ENCODE results near the gene TSKS. TPM values are rescaled to one million over a fixed set of nuclear protein-coding genes. Genes with fewer than 3 reads are reported as not detected.

The TSKS gene
- total RNA-seq, 1 experiment from 2014 or later: 0.48 TPM

DNA sequence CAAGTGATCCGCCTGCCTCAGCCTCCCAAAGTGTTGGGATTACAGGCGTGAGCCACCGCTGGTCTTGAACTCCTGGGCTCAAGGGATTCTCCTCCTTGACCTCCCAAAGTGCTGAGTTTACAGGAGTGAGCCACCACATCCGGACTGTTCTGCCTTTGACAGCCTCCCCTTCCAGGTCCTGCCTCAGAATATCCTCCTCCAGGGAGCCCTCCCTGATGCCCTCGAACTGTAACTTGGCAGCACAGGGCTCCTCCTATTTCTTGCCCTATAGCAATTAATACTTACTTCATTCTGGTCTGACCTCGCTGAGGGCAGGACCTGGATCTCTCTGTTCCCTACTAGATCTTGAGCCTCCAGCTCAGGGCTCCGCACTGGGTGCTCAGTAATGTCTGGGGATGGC lies 66.2 kb downstream of the TSKS start:
- ChIA-PET CTCF (interaction anchor here (1.0 to 1.4 kb wide), 2 partner anchors 13 to 16 kb away, joined by 4 read pairs; no protein-coding TSS in a partner anchor), POLR2A (no interaction called here)
- H3K4me3 Mint-ChIP-seq: no peak overlapping the region
- ATAC-seq: no peak
- no peak for DNase-seq (ENCODE audit: low spot score)
- TF ChIP-seq CREM (CRISPR knock-in tag; IDR thresholded peaks at IDR 0.05) (no peak), SP1 (CRISPR knock-in tag; conservative IDR thresholded peaks at IDR 0.05) (no peak), ZNF423 (CRISPR knock-in tag; IDR thresholded peaks at IDR 0.05) (no peak), EMX1 (CRISPR knock-in tag; IDR thresholded peaks at IDR 0.05) (no peak), ATF1 (CRISPR knock-in tag; IDR thresholded peaks at IDR 0.05) (no peak), ZNF138 (CRISPR knock-in tag; conservative IDR thresholded peaks at IDR 0.05) (no peak)
- TF ChIP-seq, protein P1, sequence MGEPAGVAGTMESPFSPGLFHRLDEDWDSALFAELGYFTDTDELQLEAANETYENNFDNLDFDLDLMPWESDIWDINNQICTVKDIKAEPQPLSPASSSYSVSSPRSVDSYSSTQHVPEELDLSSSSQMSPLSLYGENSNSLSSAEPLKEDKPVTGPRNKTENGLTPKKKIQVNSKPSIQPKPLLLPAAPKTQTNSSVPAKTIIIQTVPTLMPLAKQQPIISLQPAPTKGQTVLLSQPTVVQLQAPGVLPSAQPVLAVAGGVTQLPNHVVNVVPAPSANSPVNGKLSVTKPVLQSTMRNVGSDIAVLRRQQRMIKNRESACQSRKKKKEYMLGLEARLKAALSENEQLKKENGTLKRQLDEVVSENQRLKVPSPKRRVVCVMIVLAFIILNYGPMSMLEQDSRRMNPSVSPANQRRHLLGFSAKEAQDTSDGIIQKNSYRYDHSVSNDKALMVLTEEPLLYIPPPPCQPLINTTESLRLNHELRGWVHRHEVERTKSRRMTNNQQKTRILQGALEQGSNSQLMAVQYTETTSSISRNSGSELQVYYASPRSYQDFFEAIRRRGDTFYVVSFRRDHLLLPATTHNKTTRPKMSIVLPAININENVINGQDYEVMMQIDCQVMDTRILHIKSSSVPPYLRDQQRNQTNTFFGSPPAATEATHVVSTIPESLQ (CRISPR knock-in tag; IDR thresholded peaks at IDR 0.05): no peak
- TF ChIP-seq, protein P2, sequence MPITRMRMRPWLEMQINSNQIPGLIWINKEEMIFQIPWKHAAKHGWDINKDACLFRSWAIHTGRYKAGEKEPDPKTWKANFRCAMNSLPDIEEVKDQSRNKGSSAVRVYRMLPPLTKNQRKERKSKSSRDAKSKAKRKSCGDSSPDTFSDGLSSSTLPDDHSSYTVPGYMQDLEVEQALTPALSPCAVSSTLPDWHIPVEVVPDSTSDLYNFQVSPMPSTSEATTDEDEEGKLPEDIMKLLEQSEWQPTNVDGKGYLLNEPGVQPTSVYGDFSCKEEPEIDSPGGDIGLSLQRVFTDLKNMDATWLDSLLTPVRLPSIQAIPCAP (CRISPR knock-in tag; IDR thresholded peaks at IDR 0.05): no peak
- no peaks in the 10 kb centered on the region for H3K27me3 Mint-ChIP-seq (ENCODE audit: low read depth)
- H3K4me1 Mint-ChIP-seq: peaks cover 7% of the 10 kb centered on the region; the same call in 1 of the 2 replicates
- peaks cover 28% of the 10 kb centered on the region for H3K36me3 Mint-ChIP-seq
- H3K9me3 Mint-ChIP-seq: peaks cover 3% of the 10 kb centered on the region
- H3K27ac Mint-ChIP-seq: no peak overlapping the region

DNA sequence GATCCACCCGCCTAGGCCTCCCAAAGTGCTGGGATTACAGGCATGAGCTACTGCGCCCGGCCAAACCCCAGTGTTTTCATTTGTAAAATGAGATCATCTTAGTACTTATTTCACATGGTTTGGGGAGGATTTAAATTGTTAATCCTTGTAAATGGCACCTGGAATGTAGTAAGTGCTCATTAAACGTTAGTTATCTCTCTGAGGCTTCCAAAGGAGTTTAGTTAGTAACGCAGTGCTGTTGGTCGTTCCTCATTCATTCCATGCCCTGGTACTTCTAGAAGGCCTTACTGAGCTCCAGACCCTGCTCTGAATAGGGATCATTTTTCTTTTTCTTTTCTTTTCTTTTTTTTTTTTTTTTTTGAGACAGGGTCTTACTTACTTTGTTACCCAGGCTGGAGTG lies 67.0 kb downstream of the TSKS start:
- ChIA-PET POLR2A (no interaction called here), CTCF (interaction anchor here (0.6 to 1.4 kb wide), 4 partner anchors 12 to 134 kb away, joined by 3 to 4 read pairs (median 4); no protein-coding TSS in a partner anchor)
- no peak overlapping the region for H3K27ac Mint-ChIP-seq
- peaks cover 28% of the 10 kb centered on the region for H3K36me3 Mint-ChIP-seq
- H3K4me1 Mint-ChIP-seq: peaks cover 11% of the 10 kb centered on the region; the same call in 1 of the 2 replicates
- H3K27me3 Mint-ChIP-seq (ENCODE audit: low read depth): no peaks in the 10 kb centered on the region
- TF ChIP-seq, protein P3, sequence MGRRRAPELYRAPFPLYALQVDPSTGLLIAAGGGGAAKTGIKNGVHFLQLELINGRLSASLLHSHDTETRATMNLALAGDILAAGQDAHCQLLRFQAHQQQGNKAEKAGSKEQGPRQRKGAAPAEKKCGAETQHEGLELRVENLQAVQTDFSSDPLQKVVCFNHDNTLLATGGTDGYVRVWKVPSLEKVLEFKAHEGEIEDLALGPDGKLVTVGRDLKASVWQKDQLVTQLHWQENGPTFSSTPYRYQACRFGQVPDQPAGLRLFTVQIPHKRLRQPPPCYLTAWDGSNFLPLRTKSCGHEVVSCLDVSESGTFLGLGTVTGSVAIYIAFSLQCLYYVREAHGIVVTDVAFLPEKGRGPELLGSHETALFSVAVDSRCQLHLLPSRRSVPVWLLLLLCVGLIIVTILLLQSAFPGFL (CRISPR knock-in tag; IDR thresholded peaks at IDR 0.05; ENCODE audit: borderline replicate concordance): no peak
- TF ChIP-seq EMX1 (CRISPR knock-in tag; IDR thresholded peaks at IDR 0.05): no peak
- TF ChIP-seq ATF1 (CRISPR knock-in tag; IDR thresholded peaks at IDR 0.05): no peak
- TF ChIP-seq, protein P4, sequence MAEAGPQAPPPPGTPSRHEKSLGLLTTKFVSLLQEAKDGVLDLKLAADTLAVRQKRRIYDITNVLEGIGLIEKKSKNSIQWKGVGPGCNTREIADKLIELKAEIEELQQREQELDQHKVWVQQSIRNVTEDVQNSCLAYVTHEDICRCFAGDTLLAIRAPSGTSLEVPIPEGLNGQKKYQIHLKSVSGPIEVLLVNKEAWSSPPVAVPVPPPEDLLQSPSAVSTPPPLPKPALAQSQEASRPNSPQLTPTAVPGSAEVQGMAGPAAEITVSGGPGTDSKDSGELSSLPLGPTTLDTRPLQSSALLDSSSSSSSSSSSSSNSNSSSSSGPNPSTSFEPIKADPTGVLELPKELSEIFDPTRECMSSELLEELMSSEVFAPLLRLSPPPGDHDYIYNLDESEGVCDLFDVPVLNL (CRISPR knock-in tag; IDR thresholded peaks at IDR 0.05; ENCODE audit: borderline replicate concordance, low read depth): no peak
- TF ChIP-seq JUN (CRISPR knock-in tag; IDR thresholded peaks at IDR 0.05): no peak
- TF ChIP-seq, protein P5, sequence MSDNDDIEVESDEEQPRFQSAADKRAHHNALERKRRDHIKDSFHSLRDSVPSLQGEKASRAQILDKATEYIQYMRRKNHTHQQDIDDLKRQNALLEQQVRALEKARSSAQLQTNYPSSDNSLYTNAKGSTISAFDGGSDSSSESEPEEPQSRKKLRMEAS (CRISPR knock-in tag; IDR thresholded peaks at IDR 0.05): no peak
- TF ChIP-seq KAT7 (CRISPR knock-in tag; IDR thresholded peaks at IDR 0.05; ENCODE audit: borderline replicate concordance): no peak
- no peak for TF ChIP-seq FOXP1 (CRISPR knock-in tag; IDR thresholded peaks at IDR 0.05; ENCODE audit: borderline replicate concordance)
- no peak for TF ChIP-seq OVOL2 (CRISPR knock-in tag; IDR thresholded peaks at IDR 0.05; ENCODE audit: borderline replicate concordance)
- TF ChIP-seq, protein P6, sequence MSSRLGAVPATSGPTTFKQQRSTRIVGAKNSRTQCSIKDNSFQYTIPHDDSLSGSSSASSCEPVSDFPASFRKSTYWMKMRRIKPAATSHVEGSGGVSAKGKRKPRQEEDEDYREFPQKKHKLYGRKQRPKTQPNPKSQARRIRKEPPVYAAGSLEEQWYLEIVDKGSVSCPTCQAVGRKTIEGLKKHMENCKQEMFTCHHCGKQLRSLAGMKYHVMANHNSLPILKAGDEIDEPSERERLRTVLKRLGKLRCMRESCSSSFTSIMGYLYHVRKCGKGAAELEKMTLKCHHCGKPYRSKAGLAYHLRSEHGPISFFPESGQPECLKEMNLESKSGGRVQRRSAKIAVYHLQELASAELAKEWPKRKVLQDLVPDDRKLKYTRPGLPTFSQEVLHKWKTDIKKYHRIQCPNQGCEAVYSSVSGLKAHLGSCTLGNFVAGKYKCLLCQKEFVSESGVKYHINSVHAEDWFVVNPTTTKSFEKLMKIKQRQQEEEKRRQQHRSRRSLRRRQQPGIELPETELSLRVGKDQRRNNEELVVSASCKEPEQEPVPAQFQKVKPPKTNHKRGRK (CRISPR knock-in tag; IDR thresholded peaks at IDR 0.05; ENCODE audit: borderline replicate concordance): no peak
- TF ChIP-seq, protein P7, sequence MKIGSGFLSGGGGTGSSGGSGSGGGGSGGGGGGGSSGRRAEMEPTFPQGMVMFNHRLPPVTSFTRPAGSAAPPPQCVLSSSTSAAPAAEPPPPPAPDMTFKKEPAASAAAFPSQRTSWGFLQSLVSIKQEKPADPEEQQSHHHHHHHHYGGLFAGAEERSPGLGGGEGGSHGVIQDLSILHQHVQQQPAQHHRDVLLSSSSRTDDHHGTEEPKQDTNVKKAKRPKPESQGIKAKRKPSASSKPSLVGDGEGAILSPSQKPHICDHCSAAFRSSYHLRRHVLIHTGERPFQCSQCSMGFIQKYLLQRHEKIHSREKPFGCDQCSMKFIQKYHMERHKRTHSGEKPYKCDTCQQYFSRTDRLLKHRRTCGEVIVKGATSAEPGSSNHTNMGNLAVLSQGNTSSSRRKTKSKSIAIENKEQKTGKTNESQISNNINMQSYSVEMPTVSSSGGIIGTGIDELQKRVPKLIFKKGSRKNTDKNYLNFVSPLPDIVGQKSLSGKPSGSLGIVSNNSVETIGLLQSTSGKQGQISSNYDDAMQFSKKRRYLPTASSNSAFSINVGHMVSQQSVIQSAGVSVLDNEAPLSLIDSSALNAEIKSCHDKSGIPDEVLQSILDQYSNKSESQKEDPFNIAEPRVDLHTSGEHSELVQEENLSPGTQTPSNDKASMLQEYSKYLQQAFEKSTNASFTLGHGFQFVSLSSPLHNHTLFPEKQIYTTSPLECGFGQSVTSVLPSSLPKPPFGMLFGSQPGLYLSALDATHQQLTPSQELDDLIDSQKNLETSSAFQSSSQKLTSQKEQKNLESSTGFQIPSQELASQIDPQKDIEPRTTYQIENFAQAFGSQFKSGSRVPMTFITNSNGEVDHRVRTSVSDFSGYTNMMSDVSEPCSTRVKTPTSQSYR (CRISPR knock-in tag; IDR thresholded peaks at IDR 0.05): no peak
- TF ChIP-seq, protein P8, sequence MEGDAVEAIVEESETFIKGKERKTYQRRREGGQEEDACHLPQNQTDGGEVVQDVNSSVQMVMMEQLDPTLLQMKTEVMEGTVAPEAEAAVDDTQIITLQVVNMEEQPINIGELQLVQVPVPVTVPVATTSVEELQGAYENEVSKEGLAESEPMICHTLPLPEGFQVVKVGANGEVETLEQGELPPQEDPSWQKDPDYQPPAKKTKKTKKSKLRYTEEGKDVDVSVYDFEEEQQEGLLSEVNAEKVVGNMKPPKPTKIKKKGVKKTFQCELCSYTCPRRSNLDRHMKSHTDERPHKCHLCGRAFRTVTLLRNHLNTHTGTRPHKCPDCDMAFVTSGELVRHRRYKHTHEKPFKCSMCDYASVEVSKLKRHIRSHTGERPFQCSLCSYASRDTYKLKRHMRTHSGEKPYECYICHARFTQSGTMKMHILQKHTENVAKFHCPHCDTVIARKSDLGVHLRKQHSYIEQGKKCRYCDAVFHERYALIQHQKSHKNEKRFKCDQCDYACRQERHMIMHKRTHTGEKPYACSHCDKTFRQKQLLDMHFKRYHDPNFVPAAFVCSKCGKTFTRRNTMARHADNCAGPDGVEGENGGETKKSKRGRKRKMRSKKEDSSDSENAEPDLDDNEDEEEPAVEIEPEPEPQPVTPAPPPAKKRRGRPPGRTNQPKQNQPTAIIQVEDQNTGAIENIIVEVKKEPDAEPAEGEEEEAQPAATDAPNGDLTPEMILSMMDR (IDR thresholded peaks at IDR 0.05): no peak
- no peak for ATAC-seq
- no peak for DNase-seq (ENCODE audit: low spot score)
- no peak overlapping the region for H3K4me3 Mint-ChIP-seq
- H3K9me3 Mint-ChIP-seq: peaks cover 3% of the 10 kb centered on the region

Measured in WTC11 (cell line).